Upper lobe of left lung (tissue), 6 donors: ENCODE data around the gene SELENOH. TPM values are rescaled to one million over a fixed set of nuclear protein-coding genes. Genes with fewer than 3 reads are reported as not detected.

Experiments
- ATAC-seq, 2 donors: fragments of 200-7000 bp; cut with Tn5 transposase; one replicate each; pipeline ENCODE4 v1.9.1; 2022; ENCODE audit warnings: mild to moderate bottlenecking in 2 of 2, moderate library complexity in 2 of 2; ENCODE audit not compliant: low FRiP score in 2 of 2
- DNase-seq, 2 donors: peaks; one replicate each; pipeline ENCODE4 v3.0.0-alpha.2; 2019 to 2020
- H3K27ac ChIP-seq, 4 donors: fragments of 200-600 bp; sonication (generic); one replicate each; pipeline ENCODE4 v1.5.1; 2016 to 2019
- H3K27me3 ChIP-seq, 4 donors: fragments of 200-600 bp; sonication (generic); one replicate each; pipeline ENCODE4 v1.5.1; 2017 to 2019
- H3K36me3 ChIP-seq, 4 donors: fragments of 200-600 bp; sonication (generic); one replicate each; pipeline ENCODE4 v1.5.1; 2016 to 2019
- H3K4me1 ChIP-seq, 4 donors: fragments of 200-600 bp; sonication (generic); one replicate each; pipeline ENCODE4 v1.5.1; 2018 to 2019
- H3K4me3 ChIP-seq, 4 donors: fragments of 200-600 bp; sonication (generic); one replicate each; pipeline ENCODE4 v1.5.1; 2017 to 2019; ENCODE audit warnings: mild to moderate bottlenecking in 2 of 4, moderate library complexity in 1 of 4
- H3K9me3 ChIP-seq, 4 donors: fragments of 200-600 bp; sonication (generic); one replicate each; pipeline ENCODE4 v1.5.1; 2018 to 2019
- CTCF ChIP-seq, 6 experiments: fragments of 450-650 bp in 4 of 6; fragments of 200-600 bp in 2 of 6; sonication (generic) in 2 of 6; IDR thresholded peaks; one replicate each; pipeline ENCODE4 v1.5.1; 2016 to 2019; ENCODE audit warnings: antibody characterized with exemption in 6 of 6
- EP300 ChIP-seq, 4 donors: sonication (generic); formaldehyde crosslinking; IDR thresholded peaks; one replicate each; pipeline ENCODE4 v1.5.1; 2017; ENCODE audit warnings: antibody characterized with exemption in 4 of 4, control low read depth in 2 of 4
- POLR2A ChIP-seq, 4 donors: fragments of 450-650 bp; IDR thresholded peaks; one replicate each; pipeline ENCODE4 v1.5.1; 2016 to 2017; ENCODE audit warnings: antibody characterized with exemption in 4 of 4, mild to moderate bottlenecking in 2 of 4
- POLR2AphosphoS5 ChIP-seq, 2 donors: sonication (generic); formaldehyde crosslinking; IDR thresholded peaks; one replicate each; pipeline ENCODE4 v1.5.1; 2017; ENCODE audit warnings: antibody characterized with exemption in 2 of 2
- WGBS, 2 donors: methylation state at CpG; one replicate each; pipeline ENCODE4 v1.1.5; 2017 to 2018; 5-methylcytosine and 5-hydroxymethylcytosine counted together
- small RNA-seq, 4 donors: library from RNA; depleted of rRNA; stranded (forward); fragments of <200 nt; gene quantifications; one replicate each; pipeline ENCODE3, GENCODE V24; 2016
- total RNA-seq, 6 donors: library from RNA; depleted of rRNA in 4 of 6; stranded (reverse); fragments of >200 nt in 4 of 6; gene quantifications; one replicate each; pipeline versions ENCODE4 v1.1.0 to v1.2.1, GENCODE V29; 2016 to 2021
- donor health status: DM: no; HTN: no; CAD: no; lungs with moderate emphysema.
- donor health status: DM: no; HTN: yes; CAD: no; lungs with severe emphysema.

SELENOH gene
- total RNA-seq, 6 donors from 2014 or later, result 56.6 to 138 (median 120) TPM

- Histone ChIP-seq H3K9me3 (no peaks in the 10 kb centered on the region), H3K27ac (peak overlapping the region; percentile 56 to 85 (median 81)), H3K27me3 (no peaks in the 10 kb centered on the region), H3K4me1 (peaks cover 68 to 84% (median 75%) of the 10 kb centered on the region in 4 donors), H3K4me3 (peak overlapping the region in 2 of 4 donors; percentile 8 to 15), H3K36me3 (peaks cover 5 to 39% (median 23%) of the 10 kb centered on the region in 4 donors)
- TF ChIP-seq POLR2AphosphoS5 (IDR thresholded peaks at IDR 0.05) (peak; percentile 41 to 67), EP300 (IDR thresholded peaks at IDR 0.05) (peak in 1 of 4 donors; percentile 6), CTCF (IDR thresholded peaks at IDR 0.05) (no peak), POLR2A (IDR thresholded peaks at IDR 0.05) (peak in 1 of 4 donors; percentile 49)
- DNase-seq, result peak; percentile 93 to 96
- 46 to 49% methylated on average over 7 of the region's 7 CpGs for WGBS, 2 donors
- peak; percentile 89 to 90 for ATAC-seq
Measured at GRCh38 chr11:57792060-57792541, 50.8 kb downstream of the SELENOH start.

DNA sequence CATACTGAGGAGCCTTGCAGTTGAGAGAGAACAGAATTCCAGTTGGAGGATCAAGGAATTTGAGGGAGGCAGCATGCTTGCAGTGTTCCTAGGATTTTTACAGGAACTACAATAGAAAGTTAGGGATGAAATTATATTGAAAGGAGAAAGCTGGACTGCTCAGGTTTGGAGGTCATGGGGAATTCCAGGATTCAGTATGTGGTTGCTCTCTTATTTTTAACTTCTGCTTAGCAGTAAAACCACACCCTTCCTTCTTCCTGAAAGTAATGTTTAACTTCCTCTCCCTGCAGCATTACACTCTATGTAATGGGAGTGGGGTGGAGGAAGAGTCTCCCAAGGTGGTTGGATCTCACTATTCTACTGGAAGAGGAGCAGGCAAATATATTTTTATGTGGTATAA lies 51.6 kb downstream of the SELENOH start:
- H3K27me3 ChIP-seq, result no peaks in the 10 kb centered on the region
- ATAC-seq (peak; percentile 62 to 80), DNase-seq (no peak)
- H3K27ac ChIP-seq, result peak overlapping the region; percentile 56 to 85 (median 81)
- H3K36me3 ChIP-seq, result peaks cover 5 to 42% (median 29%) of the 10 kb centered on the region in 4 donors
- H3K9me3 ChIP-seq, result no peaks in the 10 kb centered on the region
- H3K4me1 ChIP-seq, result peaks cover 61 to 78% (median 68%) of the 10 kb centered on the region in 4 donors
- TF ChIP-seq POLR2AphosphoS5 (IDR thresholded peaks at IDR 0.05), result peak in 1 of 2 donors; percentile 28
- TF ChIP-seq EP300 (IDR thresholded peaks at IDR 0.05), result peak in 2 of 4 donors; percentile 29 to 58
- TF ChIP-seq CTCF (IDR thresholded peaks at IDR 0.05), result no peak
- TF ChIP-seq POLR2A (IDR thresholded peaks at IDR 0.05), result peak in 1 of 4 donors; percentile 8
- H3K4me3 ChIP-seq, result peak overlapping the region in 2 of 4 donors; percentile 8 to 15

Small RNA genes lying within 50 kb of the gene (small RNA-seq; reads per million reads assigned to genes)
- gene AP001931.1, result 0 reads per million in 4 donors
- gene TMX2-CTNND1, result 0 reads per million in 4 donors

Other genes with a start within 250 kb of the SELENOH start
- gene SLC43A1, start 225.8 kb upstream of the SELENOH start, total RNA-seq, result 10 to 100 TPM in 5 of 6 donors, 1 to 10 TPM in 1; 7.1 to 72.3 (median 13.9) TPM
- gene TIMM10, start 210.7 kb upstream of the SELENOH start, total RNA-seq, result 10 to 100 TPM in 5 of 6 donors, 1 to 10 TPM in 1; 7.3 to 62.2 (median 26.8) TPM
- gene SMTNL1, start 203.9 kb upstream of the SELENOH start, total RNA-seq, result not detected
- 100 to 1,000 TPM in 1 of 6 donors, 10 to 100 TPM in 5; 39.8 to 142 (median 80.9) TPM for gene UBE2L6, start 173.8 kb upstream of the SELENOH start, total RNA-seq
- gene SERPING1, start 143.8 kb upstream of the SELENOH start, total RNA-seq, result 100 to 1,000 TPM; 306 to 573 (median 469) TPM
- gene YPEL4, start 91.6 kb upstream of the SELENOH start, total RNA-seq, result 1 to 10 TPM in 5 of 6 donors, under 1 TPM in 1; 0.91 to 8.4 (median 3.5) TPM
- 10 to 100 TPM; 10.5 to 16.9 (median 13.4) TPM for gene CLP1, start 83.7 kb upstream of the SELENOH start, total RNA-seq
- 10 to 100 TPM; 45.1 to 81.9 (median 58.7) TPM for gene ZDHHC5, start 73.4 kb upstream of the SELENOH start, total RNA-seq
- 10 to 100 TPM in 5 of 6 donors, 1 to 10 TPM in 1; 7.4 to 14.9 (median 13.5) TPM for gene MED19, start 29.3 kb upstream of the SELENOH start, total RNA-seq
- gene TMX2, start 28.9 kb upstream of the SELENOH start, total RNA-seq, result 10 to 100 TPM; 16.2 to 67.3 (median 53.1) TPM
- not detected for gene BTBD18, start 10.3 kb downstream of the SELENOH start, total RNA-seq
- gene CTNND1, start 20.3 kb downstream of the SELENOH start, total RNA-seq, result 100 to 1,000 TPM; 136 to 232 (median 214) TPM